Ovary (tissue), 10 donors: Measurements from ENCODE around the gene RGPD3. TPM values are rescaled to one million over a fixed set of nuclear protein-coding genes. Genes with fewer than 3 reads are reported as not detected.
A peak's percentile ranks its signal among the peaks of the same experiment; 100 is the strongest.
"Not testable (repeated sequence)": the region's sequence is repeated elsewhere in the genome, so short reads cannot be mapped to it uniquely, and the experiment has no call there.

Experiments
- DNase-seq, 5 donors: peaks; one replicate each; pipeline ENCODE4 v3.0.0-alpha.2; 2019 to 2020
- H3K27ac ChIP-seq, 2 donors: fragments of 200-600 bp; one replicate each; pipeline versions ENCODE4 v1.5.1 to v1.8.0; 2019 to 2022
- H3K27me3 ChIP-seq: fragments of 200-600 bp; one replicate; pipeline ENCODE4 v1.8.0; 2022
- H3K36me3 ChIP-seq: fragments of 200-600 bp; sonication (generic); one replicate; pipeline ENCODE4 v1.5.1; 2019
- H3K4me1 ChIP-seq: one replicate; pipeline ENCODE4 v1.8.1; 2013; ENCODE audit warnings: mild to moderate bottlenecking, moderate library complexity; ENCODE audit not compliant: insufficient read depth
- H3K4me3 ChIP-seq: fragments of 200-600 bp; sonication (generic); one replicate; pipeline ENCODE4 v1.5.1; 2017
- H3K9me3 ChIP-seq, 2 donors: fragments of 200-600 bp in 1 of 2; sonication (generic) in 1 of 2; one replicate each; pipeline versions ENCODE4 v1.5.1 to v1.8.1; 2013 to 2019; ENCODE audit warnings: mild to moderate bottlenecking in 1 of 2, moderate library complexity in 1 of 2
- EP300 ChIP-seq: sonication (generic); formaldehyde crosslinking; IDR thresholded peaks from one replicate; pipeline ENCODE4 v1.6.1; 2017; ENCODE audit warnings: antibody characterized with exemption
- POLR2A ChIP-seq: fragments of 450-650 bp; IDR thresholded peaks from one replicate; pipeline ENCODE4 v1.6.1; 2017; ENCODE audit warnings: antibody characterized with exemption, mild to moderate bottlenecking, moderate library complexity
- WGBS, 3 donors: extraction: QIAGEN DNeasy Blood & Tissue Kit in 1 of 3; methylation state at CpG; one replicate each; pipeline versions ENCODE4 v1.1.5 to v1.1.7; 2013 to 2017; 5-methylcytosine and 5-hydroxymethylcytosine counted together
- intact Hi-C, 4 donors: fragments of 100-400 bp; cut with DNase I; formaldehyde crosslinking; loops; one replicate each; pipeline versions ENCODE4 v1.11.0 to v1.15.1; 2022 to 2023
- long read RNA-seq, 3 donors: library from polyadenylated mRNA in 2 of 3; unstranded in 2 of 3; transcript quantifications; one replicate each; pipeline ENCODE4 v2.0.0 and lab custom pipeline, GENCODE V29; 2021 to 2026
- polyA plus RNA-seq, 2 donors: library from polyadenylated mRNA; stranded (reverse); fragments of 200-250 nt in 1 of 2; fragments of 350-450 nt in 1 of 2; fragmentation: Illumina TruSeq in 1 of 2; extraction: RNeasy Lipid Tissue Mini Kit (QIAGEN cat#74804) in 1 of 2; gene quantifications; one replicate each; pipeline ENCODE4 v1.2.3, GENCODE V29; 2013 to 2014
- total RNA-seq, 7 donors: library from RNA; depleted of rRNA in 2 of 7; stranded (reverse); fragments of >200 nt in 2 of 7; fragmentation: NEBNext Ultra II Directional in 3 of 7; extraction: Animal tissue kit (Norgen Biotek cat#: 25700) in 3 of 7; gene quantifications; one replicate each; pipeline versions ENCODE4 v1.1.0 to v1.2.4, GENCODE V29; 2016 to 2023
- TF ChIP-seq, protein P1 (sequence below), 3 donors: fragments of 450-650 bp in 2 of 3; fragments of 200-600 bp in 1 of 3; IDR thresholded peaks; one replicate each; pipeline versions ENCODE4 v1.5.1 to v1.8.0; 2016 to 2022; ENCODE audit warnings: antibody characterized with exemption in 3 of 3, mild to moderate bottlenecking in 1 of 3
- donor health status: DM: no; HTN: no; CAD: no; lungs with moderate emphysema.
- donor health status: DM: no; HTN: no; CAD: no.
- donor health status: Bipolar disorder and iron deficiency.
- donor health status: DM: yes; HTN: yes; CAD: no.
- donor health status: DM: no; HTN: no; CAD: no.
- donor health status: DM: yes; HTN: yes; CAD: no.

Gene RGPD3
- total RNA-seq (under 1 TPM; 0.08 to 0.80 (median 0.18) TPM), polyA plus RNA-seq (under 1 TPM; 0.12 to 0.15 TPM)
- long read RNA-seq, donor 1 = 0 reads
- long read RNA-seq, donor 2 = 0 reads
- long read RNA-seq, donor 3 = 0 reads

- H3K27ac ChIP-seq, intact Hi-C loops, H3K4me1 ChIP-seq, DNase-seq, H3K27me3 ChIP-seq, H3K4me3 ChIP-seq, H3K9me3 ChIP-seq, H3K36me3 ChIP-seq: not testable (repeated sequence)
- 94 to 97% (median 95%) methylated on average over 45 of the region's 45 CpGs for WGBS, 3 donors
Measured at GRCh38 chr2:106468107-106468506, at the start of gene RGPD3. TSS of gene RGPD3 (minus strand) at chr2:106468413. CDS start at chr2:106468288, 125 bp downstream.

GRCh38 chr2:106517329-106517728 is 49.1 kb upstream of the RGPD3 start:
- no peaks in the 10 kb centered on the region for H3K9me3 ChIP-seq
- TF ChIP-seq, protein P1, sequence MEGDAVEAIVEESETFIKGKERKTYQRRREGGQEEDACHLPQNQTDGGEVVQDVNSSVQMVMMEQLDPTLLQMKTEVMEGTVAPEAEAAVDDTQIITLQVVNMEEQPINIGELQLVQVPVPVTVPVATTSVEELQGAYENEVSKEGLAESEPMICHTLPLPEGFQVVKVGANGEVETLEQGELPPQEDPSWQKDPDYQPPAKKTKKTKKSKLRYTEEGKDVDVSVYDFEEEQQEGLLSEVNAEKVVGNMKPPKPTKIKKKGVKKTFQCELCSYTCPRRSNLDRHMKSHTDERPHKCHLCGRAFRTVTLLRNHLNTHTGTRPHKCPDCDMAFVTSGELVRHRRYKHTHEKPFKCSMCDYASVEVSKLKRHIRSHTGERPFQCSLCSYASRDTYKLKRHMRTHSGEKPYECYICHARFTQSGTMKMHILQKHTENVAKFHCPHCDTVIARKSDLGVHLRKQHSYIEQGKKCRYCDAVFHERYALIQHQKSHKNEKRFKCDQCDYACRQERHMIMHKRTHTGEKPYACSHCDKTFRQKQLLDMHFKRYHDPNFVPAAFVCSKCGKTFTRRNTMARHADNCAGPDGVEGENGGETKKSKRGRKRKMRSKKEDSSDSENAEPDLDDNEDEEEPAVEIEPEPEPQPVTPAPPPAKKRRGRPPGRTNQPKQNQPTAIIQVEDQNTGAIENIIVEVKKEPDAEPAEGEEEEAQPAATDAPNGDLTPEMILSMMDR (IDR thresholded peaks at IDR 0.05) = no peak
- no peak for TF ChIP-seq POLR2A
- TF ChIP-seq EP300 = no peak
- DNase-seq = no peak
- 94 to 96% (median 95%) methylated on average over 11 of the region's 11 CpGs for WGBS, 3 donors
- H3K36me3 ChIP-seq = no peaks in the 10 kb centered on the region
- H3K4me1 ChIP-seq = no peaks in the 10 kb centered on the region
- no peak overlapping the region for H3K4me3 ChIP-seq
- intact Hi-C loops = no loop called here
- no peak overlapping the region for H3K27ac ChIP-seq
- no peaks in the 10 kb centered on the region for H3K27me3 ChIP-seq

- Histone ChIP-seq H3K4me3 (no peak overlapping the region), H3K9me3 (no peaks in the 10 kb centered on the region), H3K27me3 (no peaks in the 10 kb centered on the region), H3K27ac (no peak overlapping the region), H3K4me1 (no peaks in the 10 kb centered on the region), H3K36me3 (no peaks in the 10 kb centered on the region)
- WGBS, 3 donors = 89 to 95% (median 95%) methylated on average over 1 of the region's 1 CpG
- DNase-seq = no peak
- intact Hi-C loops = no loop called here
- TF ChIP-seq POLR2A (no peak), EP300 (no peak)
- TF ChIP-seq, protein P1 (IDR thresholded peaks at IDR 0.05) = no peak
Measured at GRCh38 chr2:106516864-106517263, 48.7 kb upstream of the RGPD3 start.

DNA sequence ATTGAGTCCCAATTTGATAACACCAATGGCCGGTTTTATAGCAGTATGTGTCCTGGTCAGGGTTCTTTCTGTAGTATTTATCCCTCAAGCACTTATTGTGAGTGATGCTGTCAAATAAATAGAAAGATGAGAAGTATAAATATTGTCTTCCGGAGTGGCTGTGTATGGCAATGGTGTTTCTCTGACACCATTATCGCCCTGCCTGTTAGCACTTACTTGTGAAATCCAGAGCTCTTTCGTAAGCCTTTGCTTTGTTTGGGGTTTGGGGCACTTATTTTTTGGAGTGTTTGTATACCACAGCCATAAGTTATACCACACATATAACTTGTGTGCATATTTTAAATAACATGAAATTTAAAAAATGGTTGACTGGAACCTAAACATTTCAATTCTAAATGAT is 48.2 kb upstream of the RGPD3 start:
- 70 to 89% (median 73%) methylated on average over 4 of the region's 4 CpGs for WGBS, 3 donors
- DNase-seq = no peak

DNA sequence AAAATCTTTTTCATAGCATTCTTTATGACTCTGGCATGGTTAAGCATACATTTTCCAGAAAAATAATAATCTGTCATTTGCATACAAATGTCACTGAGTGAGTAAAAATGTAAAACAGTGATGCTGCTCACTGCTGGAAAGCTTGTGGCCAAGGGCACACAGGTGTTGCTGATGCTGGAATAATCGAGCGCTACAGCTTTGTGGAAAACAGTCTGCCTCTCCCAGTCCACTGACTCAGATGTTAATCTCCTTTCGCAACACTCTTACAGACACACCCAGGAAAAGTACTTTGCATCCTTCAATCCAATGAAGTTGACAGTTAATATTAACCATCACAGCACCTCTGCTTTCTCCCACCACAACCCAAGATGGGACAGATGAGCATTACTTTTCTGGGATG is 46.6 kb upstream of the RGPD3 start:
- DNase-seq, H3K4me1 ChIP-seq, H3K27me3 ChIP-seq, intact Hi-C loops, H3K36me3 ChIP-seq, H3K27ac ChIP-seq, H3K9me3 ChIP-seq, H3K4me3 ChIP-seq: not testable (repeated sequence)
- 74 to 93% (median 85%) methylated on average over 3 of the region's 3 CpGs for WGBS, 3 donors

More for the DNA sequence above, 48.2 kb upstream of the RGPD3 start:
- Histone ChIP-seq H3K4me3 (no peak overlapping the region), H3K4me1 (no peaks in the 10 kb centered on the region), H3K9me3 (no peaks in the 10 kb centered on the region), H3K36me3 (no peaks in the 10 kb centered on the region), H3K27ac (no peak overlapping the region), H3K27me3 (no peaks in the 10 kb centered on the region)
- TF ChIP-seq, protein P1 (IDR thresholded peaks at IDR 0.05) = no peak
- no peak for TF ChIP-seq EP300
- no peak for TF ChIP-seq POLR2A
- intact Hi-C loops = no loop called here

DNA sequence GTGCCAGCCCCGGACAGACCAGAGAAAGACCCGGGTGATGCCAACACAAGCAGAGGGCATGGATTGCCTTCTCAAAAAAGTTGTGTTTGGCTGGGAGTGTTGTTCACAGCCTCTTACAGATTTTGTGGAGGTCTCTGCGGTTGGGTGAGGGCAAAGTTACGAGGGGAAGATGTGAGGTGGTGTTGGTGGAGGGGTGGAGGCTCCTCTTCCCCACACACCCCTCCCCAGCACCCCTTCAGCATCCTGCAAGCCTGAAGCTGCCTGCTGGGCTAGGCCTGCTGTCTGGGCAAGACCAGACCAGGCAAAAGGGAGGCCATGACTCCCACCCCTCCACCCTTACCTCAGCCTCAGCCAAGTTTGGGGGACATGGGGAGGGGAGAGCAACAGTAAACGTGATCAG is 45.2 kb upstream of the RGPD3 start:
- H3K4me3 ChIP-seq, H3K9me3 ChIP-seq, H3K4me1 ChIP-seq, DNase-seq, H3K27me3 ChIP-seq, H3K36me3 ChIP-seq, H3K27ac ChIP-seq, intact Hi-C loops: not testable (repeated sequence)
- 76 to 89% (median 82%) methylated on average over 3 to 5 of the region's 5 CpGs for WGBS, 3 donors

DNA sequence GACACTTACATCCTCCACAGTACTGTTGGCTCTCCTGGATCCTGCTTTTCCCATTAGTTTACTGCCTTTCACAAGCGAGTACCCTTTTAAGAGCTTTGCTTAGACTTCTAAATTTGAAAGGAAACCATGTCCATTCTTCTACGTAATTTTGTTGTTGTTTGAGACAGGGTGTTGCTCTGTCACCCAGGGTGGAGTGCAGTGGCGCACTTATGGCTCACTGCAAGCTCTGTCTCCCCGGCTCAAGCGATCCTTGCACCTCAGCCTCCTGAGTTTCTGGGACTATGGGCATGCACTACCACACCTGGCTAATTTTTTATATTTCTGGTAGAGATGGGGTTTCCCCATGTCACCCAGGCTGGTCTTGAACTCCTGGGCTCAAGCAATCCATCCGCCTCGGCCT is 43.7 kb upstream of the RGPD3 start:
- H3K27me3 ChIP-seq, DNase-seq, H3K4me3 ChIP-seq, intact Hi-C loops, H3K36me3 ChIP-seq, H3K9me3 ChIP-seq, H3K4me1 ChIP-seq, H3K27ac ChIP-seq: not testable (repeated sequence)
- 78 to 84% (median 81%) methylated on average over 7 of the region's 7 CpGs for WGBS, 3 donors

DNA sequence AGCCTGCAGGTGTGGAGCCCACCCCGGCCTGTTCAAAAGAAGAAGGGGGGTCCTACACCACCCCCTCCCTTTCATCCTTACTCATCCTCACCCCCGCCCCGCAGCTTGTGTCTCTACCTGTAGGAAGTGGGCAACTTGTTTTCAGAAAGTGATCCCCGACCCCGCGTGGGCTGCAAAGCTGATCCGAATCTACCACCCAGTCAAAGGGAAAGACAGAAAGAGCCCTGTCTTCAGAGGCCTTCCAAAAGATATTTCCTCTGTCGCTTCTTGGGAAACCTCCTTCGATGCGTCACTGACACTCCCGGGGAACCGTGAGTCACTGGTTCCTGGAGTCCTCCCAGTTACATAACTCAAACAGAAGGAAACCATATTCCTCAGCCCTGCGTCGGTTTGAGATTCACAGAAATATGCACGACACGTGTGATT is 43.3 kb upstream of the RGPD3 start:
- 30 to 49% (median 43%) methylated on average over 11 to 12 of the region's 16 CpGs for WGBS, 3 donors
- H3K36me3 ChIP-seq, H3K4me3 ChIP-seq, H3K27me3 ChIP-seq, H3K9me3 ChIP-seq, H3K27ac ChIP-seq, H3K4me1 ChIP-seq, intact Hi-C loops: not testable (repeated sequence)
- peak in 3 of 5 donors; percentile 24 to 60 (median 39) for DNase-seq

DNA sequence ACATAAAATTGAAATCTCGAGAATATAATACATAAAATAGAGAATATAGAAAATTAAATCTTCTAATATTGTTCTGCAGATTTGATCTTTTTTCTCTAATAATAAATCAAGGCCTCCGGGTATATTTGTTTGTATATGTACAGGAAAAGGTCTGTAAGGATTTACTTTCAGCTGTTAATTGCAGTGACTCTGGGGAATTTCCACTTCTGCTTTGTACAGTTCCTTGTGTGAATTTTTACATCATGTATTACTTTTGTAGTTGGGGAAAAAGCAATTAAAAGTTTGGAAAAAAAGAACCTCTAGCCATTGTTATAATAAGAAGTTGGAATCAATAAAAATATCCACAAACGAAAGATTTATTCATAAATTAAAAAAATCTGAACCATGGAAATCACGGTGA is 42.6 kb upstream of the RGPD3 start:
- DNase-seq, H3K4me3 ChIP-seq, H3K9me3 ChIP-seq, H3K36me3 ChIP-seq, H3K27me3 ChIP-seq, H3K4me1 ChIP-seq, intact Hi-C loops, H3K27ac ChIP-seq: not testable (repeated sequence)
- 79 to 83% (median 82%) methylated on average over 4 of the region's 4 CpGs for WGBS, 3 donors
